ENCODE results near the gene RAD23B.
A peak's percentile ranks its signal among the peaks of the same experiment; 100 is the strongest.

The RAD23B gene

GRCh38 chr9:107336718-107337360, 53.8 kb downstream of the RAD23B start:
- no peak for DNase-seq (ENCODE audit: low read depth)

GRCh38 chr9:107337676-107338590, 54.9 kb downstream of the RAD23B start:
- DNase-seq (ENCODE audit: low read depth): no peak

GRCh38 chr9:107338911-107339659, 56.0 kb downstream of the RAD23B start:
- DNase-seq (ENCODE audit: low read depth): no peak

- peak; percentile 77 for DNase-seq (ENCODE audit: low read depth)
These were observed 58.0 kb downstream of the RAD23B start for GRCh38 chr9:107340920-107341632.

GRCh38 chr9:107342476-107343161, 59.5 kb downstream of the RAD23B start:
- DNase-seq (ENCODE audit: low read depth): no peak

GRCh38 chr9:107345327-107345726, 62.2 kb downstream of the RAD23B start:
- no peak for DNase-seq (ENCODE audit: low read depth)

GRCh38 chr9:107348836-107349235, 65.8 kb downstream of the RAD23B start:
- no peak for DNase-seq (ENCODE audit: low read depth)

GRCh38 chr9:107350443-107350842, 67.4 kb downstream of the RAD23B start:
- DNase-seq (ENCODE audit: low read depth): no peak

- DNase-seq (ENCODE audit: low read depth): no peak
These were observed 68.4 kb downstream of the RAD23B start for GRCh38 chr9:107351382-107352045.

- DNase-seq (ENCODE audit: low read depth): no peak
These were observed 72.3 kb downstream of the RAD23B start for GRCh38 chr9:107355394-107355793.

- DNase-seq (ENCODE audit: low read depth): no peak
These were observed 75.9 kb downstream of the RAD23B start for GRCh38 chr9:107358986-107359385.

- DNase-seq (ENCODE audit: low read depth): no peak
These were observed 77.0 kb downstream of the RAD23B start for GRCh38 chr9:107360098-107360497.

GRCh38 chr9:107361816-107362215, 78.7 kb downstream of the RAD23B start:
- DNase-seq (ENCODE audit: low read depth): no peak

- no peak for DNase-seq (ENCODE audit: low read depth)
These were observed 80.6 kb downstream of the RAD23B start for GRCh38 chr9:107363516-107364152.

- no peak for DNase-seq (ENCODE audit: low read depth)
These were observed 84.8 kb downstream of the RAD23B start for GRCh38 chr9:107367727-107368502.

- no peak for DNase-seq (ENCODE audit: low read depth)
These were observed 85.6 kb downstream of the RAD23B start for GRCh38 chr9:107368696-107369095.

GRCh38 chr9:107373809-107374208, 90.7 kb downstream of the RAD23B start:
- DNase-seq (ENCODE audit: low read depth): no peak

GRCh38 chr9:107375001-107375400, 91.9 kb downstream of the RAD23B start:
- no peak for DNase-seq (ENCODE audit: low read depth)

GRCh38 chr9:107375651-107376369, 92.7 kb downstream of the RAD23B start:
- no peak for DNase-seq (ENCODE audit: low read depth)
